Endothelial cell of umbilical vein (primary cell): ENCODE results near the gene LATS2.

Experiments used
- CTCF ChIP-seq, 2 donors: IDR thresholded peaks; 1 replicate in 1 of 2; 2 replicates in 1 of 2; pipeline ENCODE4 v1.5.1; 2011; ENCODE audit warnings: low read length in 2 of 2, mild to moderate bottlenecking in 2 of 2, moderate library complexity in 2 of 2, control low read depth in 1 of 2, inconsistent platforms in 1 of 2, low read depth in 1 of 2; ENCODE audit not compliant: insufficient read depth in 1 of 2; ENCODE audit errors: extremely low read depth in 1 of 2
- EZH2 ChIP-seq: IDR thresholded peaks from 2 replicates; pipeline ENCODE4 v1.6.1; 2012; ENCODE audit warnings: borderline replicate concordance, low read depth, mild to moderate bottlenecking, moderate library complexity, low read length, inconsistent platforms; ENCODE audit not compliant: severe bottlenecking
- FOS ChIP-seq: IDR thresholded peaks from 2 replicates; pipeline ENCODE4 v1.6.1; 2011; ENCODE audit warnings: mild to moderate bottlenecking, low read length, moderate library complexity, borderline replicate concordance; ENCODE audit not compliant: insufficient read depth
- GATA2 ChIP-seq: IDR thresholded peaks from 2 replicates; pipeline ENCODE4 v1.7.0; 2011; ENCODE audit warnings: low read depth, mild to moderate bottlenecking, moderate library complexity, mixed read lengths, low read length; ENCODE audit not compliant: insufficient read length, insufficient read depth
- JUN ChIP-seq: IDR thresholded peaks from 2 replicates; pipeline ENCODE4 v1.6.1; 2011; ENCODE audit warnings: borderline replicate concordance, low read depth; ENCODE audit not compliant: insufficient read length, insufficient read depth
- MAX ChIP-seq: IDR thresholded peaks from 2 replicates; pipeline ENCODE4 v1.6.1; 2011; ENCODE audit not compliant: insufficient read depth, insufficient read length
- MYC ChIP-seq: IDR thresholded peaks from one replicate; pipeline ENCODE4 v1.6.1; 2011; ENCODE audit warnings: mild to moderate bottlenecking, low read depth, low read length
- POLR2A ChIP-seq: IDR thresholded peaks from 2 replicates; pipeline ENCODE4 v1.6.1; 2012; ENCODE audit warnings: low read depth, mild to moderate bottlenecking, control low read depth, low read length
- POLR2AphosphoS5 ChIP-seq: IDR thresholded peaks from 2 replicates; pipeline ENCODE4 v1.6.1; 2012; ENCODE audit warnings: low read depth, mild to moderate bottlenecking, control low read depth, low read length, moderate library complexity; ENCODE audit not compliant: insufficient read depth

GRCh38 chr13:20990910-20991525, 70.4 kb downstream of the LATS2 start:
- TF ChIP-seq CTCF (IDR thresholded peaks at IDR 0.05; ENCODE audit: extremely low read depth in 1 of 2, insufficient read depth in 1 of 2, low read depth in 1 of 2, low read length in 2 of 2) (no peak), POLR2A (no peak), EZH2 (no peak), MYC (no peak), POLR2AphosphoS5 (no peak), JUN (no peak), MAX (no peak), GATA2 (no peak), FOS (no peak)
